ENCODE data around the gene EYA2. TPM values are rescaled to one million over a fixed set of nuclear protein-coding genes. Genes with fewer than 3 reads are reported as not detected.

The EYA2 gene
- total and polyA plus RNA-seq, 12 donors, result 0.26 to 1.9 (median 0.70) TPM

- ATAC-seq, result no peak
- intact Hi-C loops (cut with DNase I), result no loop called here
- Histone ChIP-seq H3K9me3 (peaks cover 0 to 23% (median 7%) of the 10 kb centered on the region in 11 donors), H3K4me1 (peaks cover 0 to 10% (median 0%) of the 10 kb centered on the region in 9 donors), H3K27ac (no peak overlapping the region), H3K36me3 (no peaks in the 10 kb centered on the region), H3K4me3 (no peak overlapping the region), H3K27me3 (peaks cover 0 to 4% (median 0%) of the 10 kb centered on the region in 7 donors)
- DNase-seq, result no peak
- TF ChIP-seq, protein P1, sequence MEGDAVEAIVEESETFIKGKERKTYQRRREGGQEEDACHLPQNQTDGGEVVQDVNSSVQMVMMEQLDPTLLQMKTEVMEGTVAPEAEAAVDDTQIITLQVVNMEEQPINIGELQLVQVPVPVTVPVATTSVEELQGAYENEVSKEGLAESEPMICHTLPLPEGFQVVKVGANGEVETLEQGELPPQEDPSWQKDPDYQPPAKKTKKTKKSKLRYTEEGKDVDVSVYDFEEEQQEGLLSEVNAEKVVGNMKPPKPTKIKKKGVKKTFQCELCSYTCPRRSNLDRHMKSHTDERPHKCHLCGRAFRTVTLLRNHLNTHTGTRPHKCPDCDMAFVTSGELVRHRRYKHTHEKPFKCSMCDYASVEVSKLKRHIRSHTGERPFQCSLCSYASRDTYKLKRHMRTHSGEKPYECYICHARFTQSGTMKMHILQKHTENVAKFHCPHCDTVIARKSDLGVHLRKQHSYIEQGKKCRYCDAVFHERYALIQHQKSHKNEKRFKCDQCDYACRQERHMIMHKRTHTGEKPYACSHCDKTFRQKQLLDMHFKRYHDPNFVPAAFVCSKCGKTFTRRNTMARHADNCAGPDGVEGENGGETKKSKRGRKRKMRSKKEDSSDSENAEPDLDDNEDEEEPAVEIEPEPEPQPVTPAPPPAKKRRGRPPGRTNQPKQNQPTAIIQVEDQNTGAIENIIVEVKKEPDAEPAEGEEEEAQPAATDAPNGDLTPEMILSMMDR (IDR thresholded peaks at IDR 0.05), result no peak
- 78 to 90% methylated on average over 5 of the region's 5 CpGs for WGBS, 2 donors
Observed at GRCh38 chr20:47111576-47111975, 216.9 kb downstream of the EYA2 start.

- TF ChIP-seq, protein P1 (IDR thresholded peaks at IDR 0.05), result no peak
- no peak overlapping the region for H3K4me3 ChIP-seq
- no peak for ATAC-seq
- H3K4me1 ChIP-seq, result peaks cover 3 to 23% (median 15%) of the 10 kb centered on the region in 9 donors
- H3K9me3 ChIP-seq, result peaks cover 0 to 23% (median 7%) of the 10 kb centered on the region in 11 donors
- intact Hi-C loops (cut with DNase I), result no loop called here
- DNase-seq, result no peak
- WGBS, 2 donors, result 65 to 74% methylated on average over 5 of the region's 5 CpGs
- peaks cover 0 to 4% (median 0%) of the 10 kb centered on the region in 7 donors for H3K27me3 ChIP-seq
- H3K36me3 ChIP-seq, result no peaks in the 10 kb centered on the region
- H3K27ac ChIP-seq, result no peak overlapping the region
Observed at GRCh38 chr20:47113362-47114109, 218.9 kb downstream of the EYA2 start.

- WGBS, 2 donors, result 93 to 99% methylated on average over 4 of the region's 4 CpGs
- Histone ChIP-seq H3K4me1 (peaks cover 3 to 35% (median 22%) of the 10 kb centered on the region in 9 donors), H3K36me3 (no peaks in the 10 kb centered on the region), H3K4me3 (no peak overlapping the region), H3K27me3 (peaks cover 0 to 4% (median 0%) of the 10 kb centered on the region in 7 donors), H3K9me3 (peaks cover 0 to 13% (median 4%) of the 10 kb centered on the region in 11 donors), H3K27ac (no peak overlapping the region)
- peak in 1 of 8 donors; percentile 41 for ATAC-seq
- intact Hi-C loops (cut with DNase I), result no loop called here
- no peak for DNase-seq
- TF ChIP-seq, protein P1 (IDR thresholded peaks at IDR 0.05), result no peak
Observed at GRCh38 chr20:47115694-47116093, 221.1 kb downstream of the EYA2 start.

DNA sequence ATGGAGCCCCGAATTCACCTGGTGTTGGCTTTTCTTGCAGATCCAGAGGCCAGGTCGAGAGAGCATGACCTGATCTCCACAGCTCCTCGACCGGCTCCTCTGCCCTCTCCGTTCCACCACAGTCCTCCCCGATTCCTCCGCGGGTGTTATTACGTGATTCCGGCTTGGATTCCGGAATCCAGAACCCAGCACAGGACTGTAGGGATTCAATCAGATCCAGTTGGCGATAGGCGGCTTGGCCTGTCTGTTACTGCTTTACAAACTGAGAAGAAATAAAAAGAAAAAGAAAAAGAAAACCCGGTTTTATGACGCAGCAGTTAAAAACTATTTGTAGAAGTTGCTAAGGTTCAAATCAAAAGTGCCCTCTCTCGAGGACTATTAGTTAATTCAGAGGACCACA, 222.7 kb downstream of the EYA2 start:
- TF ChIP-seq, protein P1 (IDR thresholded peaks at IDR 0.05), result no peak
- Histone ChIP-seq H3K27me3 (peaks cover 0 to 4% (median 0%) of the 10 kb centered on the region in 7 donors), H3K4me1 (peaks cover 3 to 37% (median 22%) of the 10 kb centered on the region in 9 donors), H3K27ac (peak overlapping the region in 9 of 10 donors; percentile 11 to 78 (median 46)), H3K36me3 (no peaks in the 10 kb centered on the region), H3K9me3 (no peaks in the 10 kb centered on the region), H3K4me3 (no peak overlapping the region)
- WGBS, 2 donors, result 78 to 82% methylated on average over 16 of the region's 16 CpGs
- intact Hi-C loops (cut with DNase I), result no loop called here
- DNase-seq, result no peak
- no peak for ATAC-seq
